Right lobe of liver (tissue), 4 donors: Measurements from ENCODE around the gene CSNK1A1.

Experiments used
- POLR2A ChIP-seq: fragments of 450-650 bp; IDR thresholded peaks from one replicate; pipeline ENCODE4 v1.6.1; 2017; ENCODE audit warnings: antibody characterized with exemption, mild to moderate bottlenecking
- TF ChIP-seq, protein P1 (sequence below), 4 donors: fragments of 200-600 bp in 3 of 4; fragments of 450-650 bp in 1 of 4; IDR thresholded peaks; one replicate each; pipeline versions ENCODE4 v1.5.1 to v1.8.0; 2016 to 2022; ENCODE audit warnings: antibody characterized with exemption in 4 of 4, mild to moderate bottlenecking in 2 of 4
- donor health status: DM: no; HTN: no; CAD: no.
- donor health status: DM: no; HTN: no; CAD: no.
- donor health status: DM: no; HTN: yes; CAD: no.

DNA sequence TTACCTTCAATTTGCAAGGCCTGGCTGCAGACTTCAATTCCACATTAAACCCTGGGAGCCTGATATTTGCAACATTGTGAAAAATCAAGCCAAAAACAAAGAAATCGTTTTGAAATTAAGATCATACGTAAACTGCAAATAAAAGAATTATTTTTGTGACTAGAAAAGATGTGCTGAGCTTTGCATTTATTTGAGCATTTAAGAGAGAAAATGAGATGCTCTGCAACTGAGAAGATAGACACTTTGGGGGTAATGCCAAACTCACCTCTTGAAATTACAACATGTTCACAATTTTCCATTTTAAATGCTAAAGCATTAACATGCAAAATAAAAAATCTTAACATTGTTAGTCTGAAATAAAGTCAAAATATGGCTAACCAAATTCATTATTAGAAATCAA is 46.6 kb downstream of the CSNK1A1 start:
- no peak for TF ChIP-seq POLR2A
- TF ChIP-seq, protein P1, sequence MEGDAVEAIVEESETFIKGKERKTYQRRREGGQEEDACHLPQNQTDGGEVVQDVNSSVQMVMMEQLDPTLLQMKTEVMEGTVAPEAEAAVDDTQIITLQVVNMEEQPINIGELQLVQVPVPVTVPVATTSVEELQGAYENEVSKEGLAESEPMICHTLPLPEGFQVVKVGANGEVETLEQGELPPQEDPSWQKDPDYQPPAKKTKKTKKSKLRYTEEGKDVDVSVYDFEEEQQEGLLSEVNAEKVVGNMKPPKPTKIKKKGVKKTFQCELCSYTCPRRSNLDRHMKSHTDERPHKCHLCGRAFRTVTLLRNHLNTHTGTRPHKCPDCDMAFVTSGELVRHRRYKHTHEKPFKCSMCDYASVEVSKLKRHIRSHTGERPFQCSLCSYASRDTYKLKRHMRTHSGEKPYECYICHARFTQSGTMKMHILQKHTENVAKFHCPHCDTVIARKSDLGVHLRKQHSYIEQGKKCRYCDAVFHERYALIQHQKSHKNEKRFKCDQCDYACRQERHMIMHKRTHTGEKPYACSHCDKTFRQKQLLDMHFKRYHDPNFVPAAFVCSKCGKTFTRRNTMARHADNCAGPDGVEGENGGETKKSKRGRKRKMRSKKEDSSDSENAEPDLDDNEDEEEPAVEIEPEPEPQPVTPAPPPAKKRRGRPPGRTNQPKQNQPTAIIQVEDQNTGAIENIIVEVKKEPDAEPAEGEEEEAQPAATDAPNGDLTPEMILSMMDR (IDR thresholded peaks at IDR 0.05), result no peak
